Nephron progenitor cell (in vitro differentiated cells): ENCODE data around the gene GNAO1.

Source experiments
- DNase-seq: peaks from one replicate; pipeline ENCODE4 v3.0.0; 2021
- H3K27ac Mint-ChIP-seq: 2 replicates; pipeline ENCODE4 v1.8.0; 2021; ENCODE audit warnings: mild to moderate bottlenecking, moderate library complexity, mixed read lengths
- H3K27me3 Mint-ChIP-seq: 2 replicates; pipeline ENCODE4 v1.8.0; 2021; ENCODE audit warnings: mild to moderate bottlenecking, low read depth, mixed read lengths; ENCODE audit not compliant: poor library complexity
- H3K36me3 Mint-ChIP-seq: 2 replicates; pipeline ENCODE4 v1.8.0; 2021; ENCODE audit warnings: low read depth, mixed read lengths
- H3K4me1 Mint-ChIP-seq: 2 replicates; pipeline ENCODE4 v1.8.0; 2021; ENCODE audit warnings: mixed read lengths
- H3K4me3 Mint-ChIP-seq: 2 replicates; pipeline ENCODE4 v1.8.0; 2021; ENCODE audit warnings: mild to moderate bottlenecking, moderate library complexity, mixed read lengths
- H3K9me3 Mint-ChIP-seq: 2 replicates; pipeline ENCODE4 v1.8.0; 2021; ENCODE audit warnings: mild to moderate bottlenecking, moderate library complexity, mixed read lengths
- TF ChIP-seq, protein P1 (sequence below): fragments of 200-600 bp; sonication (generic); IDR thresholded peaks from 2 replicates; pipeline ENCODE4 v1.5.0; 2021; ENCODE audit warnings: antibody characterized with exemption

GNAO1 gene

GRCh38 chr16:56195151-56195550 is 3.9 kb downstream of the GNAO1 start:
- peaks cover 41% of the 10 kb centered on the region for H3K4me1 Mint-ChIP-seq
- H3K4me3 Mint-ChIP-seq, result no peak overlapping the region
- no peaks in the 10 kb centered on the region for H3K36me3 Mint-ChIP-seq
- H3K27me3 Mint-ChIP-seq, result peaks cover 58% of the 10 kb centered on the region
- DNase-seq, result no peak
- TF ChIP-seq, protein P1, sequence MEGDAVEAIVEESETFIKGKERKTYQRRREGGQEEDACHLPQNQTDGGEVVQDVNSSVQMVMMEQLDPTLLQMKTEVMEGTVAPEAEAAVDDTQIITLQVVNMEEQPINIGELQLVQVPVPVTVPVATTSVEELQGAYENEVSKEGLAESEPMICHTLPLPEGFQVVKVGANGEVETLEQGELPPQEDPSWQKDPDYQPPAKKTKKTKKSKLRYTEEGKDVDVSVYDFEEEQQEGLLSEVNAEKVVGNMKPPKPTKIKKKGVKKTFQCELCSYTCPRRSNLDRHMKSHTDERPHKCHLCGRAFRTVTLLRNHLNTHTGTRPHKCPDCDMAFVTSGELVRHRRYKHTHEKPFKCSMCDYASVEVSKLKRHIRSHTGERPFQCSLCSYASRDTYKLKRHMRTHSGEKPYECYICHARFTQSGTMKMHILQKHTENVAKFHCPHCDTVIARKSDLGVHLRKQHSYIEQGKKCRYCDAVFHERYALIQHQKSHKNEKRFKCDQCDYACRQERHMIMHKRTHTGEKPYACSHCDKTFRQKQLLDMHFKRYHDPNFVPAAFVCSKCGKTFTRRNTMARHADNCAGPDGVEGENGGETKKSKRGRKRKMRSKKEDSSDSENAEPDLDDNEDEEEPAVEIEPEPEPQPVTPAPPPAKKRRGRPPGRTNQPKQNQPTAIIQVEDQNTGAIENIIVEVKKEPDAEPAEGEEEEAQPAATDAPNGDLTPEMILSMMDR, result no peak
- no peaks in the 10 kb centered on the region for H3K9me3 Mint-ChIP-seq
- H3K27ac Mint-ChIP-seq, result no peak overlapping the region

- TF ChIP-seq, protein P1, result no peak
- Mint-ChIP-seq H3K4me1 (peaks cover 40% of the 10 kb centered on the region), H3K27me3 (peaks cover 48% of the 10 kb centered on the region), H3K36me3 (no peaks in the 10 kb centered on the region), H3K4me3 (no peak overlapping the region), H3K27ac (no peak overlapping the region), H3K9me3 (no peaks in the 10 kb centered on the region)
- no peak for DNase-seq
These were observed 5.1 kb downstream of the GNAO1 start for GRCh38 chr16:56196381-56196780.

GRCh38 chr16:56197192-56197992 is 6.1 kb downstream of the GNAO1 start:
- Mint-ChIP-seq H3K4me1 (peaks cover 40% of the 10 kb centered on the region), H3K9me3 (no peaks in the 10 kb centered on the region), H3K27ac (peak overlapping the region; percentile 1), H3K4me3 (no peak overlapping the region), H3K36me3 (no peaks in the 10 kb centered on the region), H3K27me3 (peaks cover 38% of the 10 kb centered on the region)
- peak; percentile 18 for DNase-seq
- TF ChIP-seq, protein P1, result no peak

DNA sequence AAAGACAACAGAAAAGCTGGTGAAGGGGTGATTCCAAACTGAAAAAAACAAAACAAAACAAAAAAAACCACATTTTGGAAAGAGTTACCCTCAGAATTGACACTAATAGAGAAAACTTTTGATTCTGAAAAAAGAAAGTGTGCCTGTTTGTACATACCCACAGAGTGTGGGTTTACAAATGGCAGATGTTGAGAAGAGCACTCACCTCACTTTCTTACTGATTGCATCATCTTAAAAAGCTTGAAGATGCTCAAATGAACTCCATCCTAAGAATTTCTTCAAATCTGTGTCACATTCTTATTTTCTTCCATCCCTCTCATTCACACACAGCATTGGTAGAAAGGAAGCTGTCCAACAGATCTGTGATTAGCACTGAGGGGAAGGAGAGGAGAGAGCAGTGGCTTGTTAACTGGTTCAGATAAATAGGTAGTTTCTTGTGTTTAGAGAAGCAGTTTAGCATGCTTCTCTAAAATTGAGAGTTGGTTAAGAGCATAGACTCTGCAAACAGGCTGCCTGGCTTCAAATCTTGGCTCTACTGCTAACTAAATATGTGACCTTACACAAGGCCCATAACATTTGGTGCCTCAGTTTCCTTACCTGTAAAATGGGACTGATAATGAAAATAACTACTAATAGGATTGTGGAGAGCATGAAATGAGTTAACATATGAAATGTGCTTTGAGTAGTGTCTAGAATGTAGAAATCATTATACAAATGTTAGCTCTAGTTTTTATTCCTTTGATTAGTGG is 6.9 kb downstream of the GNAO1 start:
- Mint-ChIP-seq H3K4me1 (peaks cover 34% of the 10 kb centered on the region), H3K27ac (no peak overlapping the region), H3K9me3 (no peaks in the 10 kb centered on the region), H3K4me3 (no peak overlapping the region), H3K36me3 (no peaks in the 10 kb centered on the region), H3K27me3 (peaks cover 30% of the 10 kb centered on the region)
- TF ChIP-seq, protein P1, result no peak
- no peak for DNase-seq

GRCh38 chr16:56198755-56199114 is 7.4 kb downstream of the GNAO1 start:
- Mint-ChIP-seq H3K27ac (no peak overlapping the region), H3K27me3 (peaks cover 25% of the 10 kb centered on the region), H3K36me3 (no peaks in the 10 kb centered on the region), H3K9me3 (no peaks in the 10 kb centered on the region), H3K4me3 (no peak overlapping the region), H3K4me1 (peaks cover 30% of the 10 kb centered on the region)
- DNase-seq, result no peak
- TF ChIP-seq, protein P1, result no peak
